GM23248 (cell line): ENCODE results near the gene GNAQ.

Source experiments
- EZH2 ChIP-seq: fragments of 200-600 bp; sonication (generic); IDR thresholded peaks from 2 replicates; pipeline ENCODE4 v1.6.1; 2018; ENCODE audit warnings: antibody characterized with exemption, mild to moderate bottlenecking; ENCODE audit not compliant: insufficient read depth, poor library complexity, severe bottlenecking
- EZH2phosphoT487 ChIP-seq: fragments of 200-600 bp; sonication (generic); IDR thresholded peaks from 2 replicates; pipeline ENCODE4 v1.6.1; 2018; ENCODE audit warnings: antibody characterized with exemption, moderate library complexity, mild to moderate bottlenecking, low read depth; ENCODE audit not compliant: insufficient read depth

- TF ChIP-seq EZH2 (no peak), EZH2phosphoT487 (no peak)
Measured at GRCh38 chr9:77953590-77953989, 78.0 kb downstream of the GNAQ start.
